NCI-H2107 treated with DMSO at 0.1 percent for 48 hours (cell line): ENCODE measurements around the gene PEX26.
"Not testable (repeated sequence)": the region's sequence is repeated elsewhere in the genome, so short reads cannot be mapped to it uniquely, and the experiment has no call there.

Experiments
- DNase-seq: peaks from one replicate; lab custom pipeline; 2025; ENCODE audit not compliant: unreplicated experiment; lab: John Stamatoyannopoulos, UW

Gene PEX26

DNA sequence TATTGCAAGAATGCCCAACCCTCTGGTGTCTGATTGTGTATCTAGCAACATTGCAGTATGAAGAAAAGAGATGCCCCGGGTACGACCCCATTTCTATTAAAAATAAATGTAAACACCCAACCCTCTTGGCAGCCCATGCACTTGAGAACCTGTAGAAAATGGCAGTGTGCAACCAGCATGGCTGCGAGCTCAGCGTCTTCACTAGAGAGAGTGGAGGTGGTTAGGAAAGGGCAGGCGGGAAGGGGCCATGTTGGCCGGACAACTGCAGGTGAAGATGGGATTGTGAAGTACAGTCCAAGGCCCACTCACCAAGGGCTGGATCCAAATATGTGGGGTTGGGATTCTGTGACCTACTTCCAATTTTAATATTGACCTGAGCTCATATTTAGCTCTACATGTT, 15.9 kb downstream of the PEX26 start:
- DNase-seq, result no peak

DNA sequence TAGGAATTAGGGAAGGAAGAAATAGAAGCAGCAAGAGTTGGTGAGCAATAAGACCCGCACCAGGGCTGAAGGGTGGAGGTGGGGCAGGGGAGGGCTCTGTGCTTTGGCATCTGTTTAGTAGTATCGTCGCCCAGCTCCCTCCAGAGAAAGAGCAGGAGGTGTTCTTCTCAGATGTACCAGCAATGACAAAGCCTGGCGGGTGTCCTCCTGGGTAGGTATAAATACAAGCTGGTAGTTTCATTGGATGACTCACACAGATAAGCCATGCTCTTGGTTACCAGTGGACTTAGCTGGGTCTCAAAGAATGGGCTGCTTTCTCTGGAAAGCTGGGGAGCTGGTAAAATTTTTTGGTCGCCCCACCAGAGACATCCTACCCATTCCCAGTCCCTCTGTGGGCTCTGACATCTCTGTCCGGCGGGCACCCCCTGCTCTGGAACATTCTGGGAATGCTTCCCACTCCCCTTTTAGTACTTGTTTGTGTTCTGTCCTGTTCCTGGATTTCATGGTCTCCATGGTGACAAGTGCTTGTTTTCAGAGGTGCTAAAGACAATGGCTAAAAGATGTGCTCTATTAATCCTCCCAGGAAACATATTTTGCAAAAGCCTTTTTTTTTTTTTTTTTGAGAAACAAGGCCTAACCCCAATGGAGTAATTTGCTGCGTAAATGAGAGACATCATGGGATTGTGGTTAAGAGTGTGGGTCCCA, 17.5 kb downstream of the PEX26 start:
- DNase-seq, result no peak

DNA sequence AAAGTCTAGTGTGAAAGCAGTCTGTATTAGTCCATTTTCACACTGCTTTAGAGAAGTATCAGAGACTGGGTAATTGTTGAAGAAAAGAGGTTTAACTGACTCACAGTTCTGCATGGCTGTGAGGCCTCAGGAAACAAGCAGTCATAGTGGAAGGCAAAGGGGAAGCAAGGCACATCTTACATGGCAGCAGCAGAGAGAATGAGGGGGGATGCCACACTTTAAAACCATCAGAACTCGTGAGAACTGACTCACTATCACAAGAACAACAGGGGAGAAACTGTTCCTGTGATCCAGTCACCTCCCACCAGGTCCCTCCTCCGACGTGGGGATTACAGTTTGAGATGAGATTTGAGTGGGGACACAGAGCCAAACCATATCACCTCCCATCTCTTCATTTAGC, 19.0 kb downstream of the PEX26 start:
- DNase-seq, result no peak

DNA sequence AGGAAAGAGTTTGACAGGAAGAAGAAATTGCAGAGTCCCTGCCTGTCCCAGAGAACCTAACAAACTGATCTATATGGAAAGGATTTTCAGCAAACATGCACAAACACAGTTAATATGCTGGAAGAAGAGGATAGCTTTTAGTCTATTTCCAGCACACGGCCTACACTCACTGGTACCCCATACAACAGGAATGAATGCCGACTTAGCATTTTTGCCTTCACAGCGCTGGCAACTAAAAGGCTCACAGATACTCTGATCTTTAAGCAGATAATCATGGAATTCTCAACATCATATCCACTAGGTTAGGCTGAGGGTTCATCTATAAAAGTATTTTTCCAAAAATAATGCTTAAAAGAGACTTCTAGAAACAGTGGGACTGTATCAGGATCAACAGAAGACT, 23.0 kb downstream of the PEX26 start:
- DNase-seq, result no peak

DNA sequence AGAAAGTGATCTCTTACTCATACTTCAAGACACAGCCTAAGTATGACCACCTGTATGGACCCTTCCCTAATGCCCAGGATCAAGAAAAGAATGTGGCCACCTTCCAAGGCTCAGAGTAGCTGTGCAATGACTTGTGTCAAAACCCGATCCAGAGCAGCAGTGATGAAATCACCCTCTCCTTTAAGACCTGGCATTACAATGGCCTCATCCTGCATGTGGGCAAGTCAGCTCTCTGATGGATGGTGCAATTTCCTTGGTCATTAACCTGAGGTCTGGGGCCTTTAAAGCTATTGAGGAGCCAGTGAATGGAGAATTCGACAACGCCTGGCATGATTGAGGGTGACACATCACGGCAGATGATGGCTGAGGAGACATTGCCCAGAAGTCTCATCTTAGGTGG, 23.7 kb downstream of the PEX26 start:
- no peak for DNase-seq

DNA sequence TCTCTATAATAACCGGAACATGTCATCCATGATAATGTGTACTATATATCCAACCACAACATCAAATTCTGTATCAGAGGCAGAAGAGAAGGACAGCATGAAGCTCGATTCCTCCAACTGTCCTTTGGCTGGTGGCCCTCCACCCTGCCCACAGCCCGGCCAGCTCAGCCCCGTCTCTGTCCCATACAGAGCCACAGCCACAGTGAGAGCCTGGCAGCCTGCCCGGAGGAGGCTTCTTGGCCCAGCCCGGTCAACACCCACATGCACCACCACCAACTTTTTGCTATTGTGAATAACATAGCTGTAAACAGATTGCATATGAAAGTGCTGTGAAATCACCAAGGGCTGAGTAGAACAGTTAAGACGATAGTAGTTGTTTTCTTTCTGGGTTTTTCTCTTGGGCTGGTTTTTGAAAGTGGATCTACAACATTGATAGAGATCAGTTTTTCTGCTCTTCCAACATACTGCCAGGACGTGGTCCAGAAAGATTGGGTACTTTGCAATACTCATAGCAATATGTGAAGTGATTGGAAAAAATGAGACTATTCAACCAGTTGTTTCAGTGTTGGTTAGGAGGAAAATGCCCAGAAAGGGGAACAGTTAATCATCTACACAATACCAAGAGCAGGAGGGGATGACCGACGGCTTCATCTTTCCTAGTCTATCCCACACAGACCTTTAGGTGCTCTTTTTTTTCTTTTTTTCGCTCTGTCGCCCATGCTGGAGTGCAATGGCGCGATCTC, 25.9 kb downstream of the PEX26 start:
- DNase-seq, result no peak

DNA sequence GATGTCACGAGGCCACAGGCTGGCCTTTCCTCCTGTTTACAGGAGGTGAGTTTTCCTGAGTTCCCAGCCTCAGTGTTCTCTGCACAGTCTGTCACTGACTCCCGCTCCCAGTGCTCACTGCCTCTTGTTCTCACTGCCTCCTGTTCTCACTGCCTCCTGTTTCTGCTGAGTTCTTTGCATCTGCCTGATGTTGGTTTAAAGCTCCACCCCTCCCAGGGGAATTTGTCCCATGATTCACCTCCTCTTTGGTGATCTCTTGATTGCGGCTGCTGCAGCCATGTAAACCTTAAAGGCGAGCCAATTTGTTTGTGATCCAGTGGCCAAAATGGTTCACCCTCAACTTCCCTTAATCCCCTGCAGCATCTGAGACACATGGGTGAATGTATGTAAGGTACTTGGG, 26.8 kb downstream of the PEX26 start:
- no peak for DNase-seq

DNA sequence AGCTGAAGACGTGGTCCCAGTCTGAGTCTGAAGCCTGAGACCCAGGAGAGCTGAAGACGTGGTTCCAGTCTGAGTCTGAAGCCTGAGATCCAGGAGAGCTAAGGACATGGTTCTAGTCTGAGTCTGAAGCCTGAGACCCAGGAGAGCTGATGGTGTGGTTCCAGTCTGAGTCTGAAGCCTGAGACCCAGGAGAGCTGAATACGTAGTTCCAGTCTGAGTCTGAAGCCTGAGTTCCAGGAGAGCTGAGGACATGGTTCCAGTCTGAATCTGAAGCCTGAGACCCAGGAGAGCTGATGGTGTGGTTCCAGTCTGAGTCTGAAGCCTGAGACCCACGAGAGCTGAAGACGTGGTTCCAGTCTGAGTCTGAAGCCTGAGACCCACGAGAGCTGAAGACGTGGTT, 28.2 kb downstream of the PEX26 start:
- DNase-seq, result not testable (repeated sequence)

DNA sequence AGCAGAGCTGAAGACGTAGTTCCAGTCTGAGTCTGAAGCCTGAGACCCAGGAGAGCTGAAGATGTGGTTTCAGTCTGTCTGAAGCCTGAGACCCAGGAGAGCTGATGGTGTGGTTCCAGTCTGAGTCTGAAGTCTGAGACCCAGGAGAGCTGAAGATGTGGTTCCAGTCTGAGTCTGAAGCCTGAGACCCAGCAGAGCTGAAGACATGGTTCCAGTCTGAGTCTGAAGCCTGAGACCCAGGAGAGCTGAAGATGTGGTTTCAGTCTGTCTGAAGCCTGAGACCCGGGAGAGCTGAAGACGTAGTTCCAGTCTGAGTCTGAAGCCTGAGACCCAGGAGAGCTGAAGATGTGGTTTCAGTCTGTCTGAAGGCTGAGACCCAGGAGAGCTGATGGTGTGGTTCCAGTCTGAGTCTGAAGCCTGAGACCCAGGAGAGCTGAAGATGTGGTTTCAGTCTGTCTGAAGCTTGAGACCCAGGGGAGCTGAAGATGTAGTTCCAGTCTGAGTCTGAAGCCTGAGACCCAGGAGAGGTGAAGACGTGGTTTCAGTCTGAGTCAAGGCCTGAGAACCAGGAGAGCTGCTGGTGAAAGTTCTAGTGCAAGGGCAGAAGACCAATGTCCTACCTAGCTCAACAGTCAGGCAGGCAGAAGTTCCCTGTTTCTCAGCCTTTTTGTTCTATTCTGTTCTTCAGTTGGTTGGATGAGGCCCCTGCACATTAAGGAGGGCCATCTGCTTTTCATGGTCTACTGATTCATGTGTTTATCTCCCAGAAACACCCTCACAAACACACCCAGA, 29.0 kb downstream of the PEX26 start:
- DNase-seq, result not testable (repeated sequence)

DNA sequence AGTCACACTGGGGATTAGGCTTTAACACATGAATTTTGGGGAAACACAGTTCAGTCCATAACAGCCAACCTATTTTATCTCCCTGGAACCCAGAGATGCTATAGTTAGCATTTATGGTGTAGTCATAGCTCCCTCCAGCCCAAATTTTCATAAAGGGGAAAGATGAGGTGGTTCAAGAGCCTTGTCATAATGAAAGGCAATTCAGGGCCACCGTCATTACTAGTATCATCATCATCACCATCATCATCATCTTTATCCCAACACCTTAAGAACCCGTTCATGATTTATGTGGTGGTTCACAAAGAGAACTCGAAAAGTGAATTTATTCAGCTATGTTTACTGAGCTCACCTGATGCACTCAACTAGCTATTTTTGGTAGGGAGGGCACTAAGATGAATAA, 30.4 kb downstream of the PEX26 start:
- DNase-seq, result no peak

DNA sequence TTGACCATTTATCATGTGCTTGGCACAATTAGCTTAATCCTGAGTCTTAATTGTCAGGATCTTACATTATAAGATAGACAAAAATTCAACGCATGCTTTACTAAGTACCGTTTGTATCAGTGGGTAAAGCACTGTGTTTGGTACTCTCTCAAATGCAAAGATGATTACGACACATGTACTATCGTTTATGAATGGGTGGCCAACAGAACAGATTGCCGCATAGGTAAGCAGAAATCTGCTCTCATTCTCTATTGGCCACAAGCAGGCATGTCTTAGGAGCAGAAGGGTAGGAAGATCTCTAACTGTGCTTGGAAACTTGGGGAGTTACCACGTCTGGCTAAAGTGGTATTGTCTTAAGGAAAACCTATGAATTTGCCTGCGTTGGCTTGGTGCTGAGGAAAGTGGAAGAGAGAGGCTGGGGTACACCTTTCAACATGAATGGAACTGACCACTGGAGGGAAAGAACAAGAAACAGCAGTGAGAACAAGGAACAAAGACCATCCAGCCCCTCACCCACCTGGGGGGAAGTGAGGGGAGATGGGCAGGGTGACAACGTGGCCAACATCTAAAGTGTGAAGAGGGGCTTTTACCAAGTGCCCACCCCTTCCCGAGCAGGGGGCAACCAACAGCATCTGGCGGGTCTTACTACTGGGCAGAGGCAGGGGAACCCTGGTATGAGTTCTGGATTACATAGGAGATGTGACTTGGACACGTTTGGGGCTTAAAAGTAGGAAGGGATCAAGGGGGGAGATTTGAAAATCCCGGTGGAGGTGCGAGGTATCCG, 31.8 kb downstream of the PEX26 start:
- no peak for DNase-seq

DNA sequence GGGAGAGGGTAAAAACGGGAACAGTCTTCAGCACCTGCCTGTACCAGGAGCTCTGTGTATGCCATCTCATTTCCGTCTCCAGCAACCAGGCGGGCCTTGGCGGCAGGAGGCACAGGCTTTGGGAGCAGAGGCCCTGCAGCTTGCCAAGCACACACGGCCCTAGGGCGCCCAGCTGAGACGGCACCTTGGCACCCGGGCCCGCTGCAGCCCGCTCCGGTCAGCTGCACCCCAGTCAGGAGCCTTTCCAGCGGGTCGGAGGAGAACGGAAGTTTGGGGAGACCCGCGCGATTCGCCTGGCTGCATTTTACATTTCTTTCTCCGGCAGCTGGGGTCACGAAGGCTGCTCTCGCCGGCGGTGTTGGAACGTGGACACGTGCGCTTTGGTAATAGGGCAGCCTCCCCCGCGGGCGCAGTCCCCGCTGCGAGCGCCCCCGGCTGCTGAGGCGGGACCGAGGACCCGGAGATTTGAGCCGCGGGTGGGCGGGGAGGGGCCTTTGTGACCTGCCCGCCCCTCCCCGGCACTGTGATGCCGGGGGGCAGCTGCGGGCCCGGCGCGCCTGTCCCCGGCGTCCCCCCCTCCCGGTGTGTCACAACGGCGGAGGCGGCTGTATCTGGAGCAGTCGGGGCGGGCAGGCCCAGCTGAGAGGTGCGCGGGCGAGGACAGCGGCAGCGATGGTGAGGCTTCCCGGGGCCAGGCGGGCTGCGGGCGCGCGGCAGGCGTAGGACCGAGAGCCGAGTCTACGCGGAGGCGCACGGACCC, 32.6 kb downstream of the PEX26 start, which contains the start of gene TUBA8:
TUBA8 (plus strand) TSS at position 616 of the 760 bp plus-strand sequence; CDS start at position 673, 57 bp downstream.
- DNase-seq, result peak; percentile 17

DNA sequence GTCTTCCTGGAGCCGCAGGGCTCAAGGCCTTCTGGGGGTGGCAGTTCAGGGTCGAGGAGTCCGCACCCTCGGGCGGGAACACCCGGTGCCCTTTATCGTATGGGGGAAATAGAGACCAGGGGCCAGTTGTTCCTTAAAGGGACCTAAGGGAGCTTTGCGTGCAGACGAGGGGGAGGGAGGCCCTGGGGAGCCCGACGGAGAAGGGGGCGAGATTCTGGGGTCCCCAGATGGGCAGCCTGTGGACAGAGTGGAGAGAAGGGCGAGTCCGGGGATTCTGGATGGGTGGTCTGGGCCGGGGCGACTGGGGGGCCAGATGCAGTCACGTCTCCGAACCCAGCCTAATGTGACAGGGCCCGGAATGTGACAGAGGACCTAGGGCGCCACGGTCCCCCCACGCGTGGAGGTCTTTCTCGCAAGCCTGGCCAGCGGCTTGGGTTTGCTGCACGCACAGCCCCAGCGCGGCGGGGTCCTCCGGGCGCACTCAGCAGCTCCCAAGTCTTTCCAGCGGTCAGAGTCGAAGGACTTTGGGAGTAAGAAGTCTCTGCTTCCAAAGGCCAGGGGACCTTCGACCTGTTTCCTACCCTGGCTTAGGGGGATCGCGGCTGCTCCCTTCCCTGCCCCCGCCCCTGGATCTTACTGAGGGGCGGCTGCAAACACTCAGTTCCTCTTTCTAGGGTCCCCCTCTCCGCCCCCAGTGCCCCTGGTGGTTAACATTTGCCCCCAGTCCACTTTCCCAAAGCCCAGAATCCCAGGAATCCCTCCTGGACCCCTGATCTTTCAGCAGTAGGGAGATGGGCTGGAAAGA, 33.4 kb downstream of the PEX26 start:
- DNase-seq, result no peak

DNA sequence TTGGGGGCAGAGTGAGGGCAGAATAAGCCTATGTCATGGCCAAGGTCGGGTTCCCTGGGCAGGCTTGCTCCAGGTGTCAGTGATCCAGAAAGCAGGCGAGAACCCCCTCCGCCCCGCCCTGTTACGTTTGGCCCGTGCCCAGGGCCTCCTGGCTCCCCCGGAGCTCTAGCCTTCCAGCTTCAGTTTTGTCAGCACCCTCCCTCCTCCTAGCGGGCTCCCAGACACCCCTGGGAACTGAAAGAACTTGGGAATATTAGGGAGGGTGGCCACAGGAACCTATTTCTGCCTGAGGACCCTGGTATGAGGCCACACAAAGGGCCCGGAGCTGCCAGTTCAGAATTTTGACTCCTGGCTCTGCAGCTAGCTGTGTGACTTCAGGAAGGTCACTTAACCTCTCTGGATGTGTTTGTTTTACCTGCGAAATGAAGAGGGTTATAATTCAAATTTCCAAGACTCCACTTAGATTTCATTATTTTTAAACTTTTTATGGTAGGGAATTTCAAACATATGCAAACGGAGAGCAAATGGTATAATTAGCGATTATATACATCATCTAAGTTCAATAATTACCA, 34.1 kb downstream of the PEX26 start:
- no peak for DNase-seq

DNA sequence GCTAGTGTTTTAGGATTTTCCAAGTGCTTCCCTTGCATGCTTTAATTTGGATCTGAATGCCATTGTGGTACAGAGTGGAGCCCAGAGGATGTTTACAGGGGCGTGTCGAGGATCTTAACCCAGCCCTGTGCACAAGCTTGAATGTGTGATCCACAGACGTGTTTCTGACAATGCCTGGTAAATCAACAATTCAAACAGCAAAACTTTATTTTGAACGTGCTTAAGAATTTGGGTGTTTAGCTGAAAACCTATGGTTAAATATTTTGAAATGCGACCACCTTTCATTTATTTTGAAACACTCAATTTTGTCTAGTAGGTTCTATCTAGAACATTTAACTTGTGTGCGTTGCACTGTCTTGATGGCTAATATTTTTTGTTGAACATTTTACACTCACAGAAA, 34.6 kb downstream of the PEX26 start:
- DNase-seq, result no peak

DNA sequence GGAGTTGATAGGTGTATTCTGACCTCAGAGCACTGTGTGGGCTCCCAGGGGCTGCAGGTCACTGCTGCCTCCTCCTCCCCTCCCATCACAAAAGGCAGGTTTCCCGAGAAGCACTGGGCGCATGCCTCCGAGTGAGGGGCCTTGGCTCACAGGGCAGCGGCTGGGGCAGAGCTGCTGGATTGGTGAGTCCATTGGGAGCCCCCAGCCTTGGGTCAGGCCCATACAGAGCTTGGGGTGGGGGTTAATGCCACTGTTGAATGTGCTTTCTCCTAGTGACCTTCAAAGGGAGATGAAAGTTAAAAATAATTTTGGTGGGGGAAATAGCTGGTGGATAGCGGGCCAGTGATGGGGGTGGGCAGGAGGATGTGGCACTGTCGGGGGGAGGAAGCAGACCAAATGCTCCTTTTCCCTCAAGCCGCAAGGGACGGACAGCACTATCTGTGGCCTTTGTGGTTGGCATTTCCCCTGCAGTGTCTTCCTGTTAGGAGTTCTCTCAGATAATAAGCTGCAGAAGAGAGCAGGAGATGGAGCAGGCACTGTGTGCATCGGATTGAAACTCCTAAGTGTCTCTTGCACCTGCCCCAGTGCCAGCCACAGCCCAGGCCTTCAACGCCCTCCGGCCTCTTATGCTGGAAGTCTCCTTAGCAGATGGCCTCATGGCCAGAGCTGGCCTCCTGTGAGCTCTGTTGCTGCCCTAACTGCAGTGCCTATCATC, 36.0 kb downstream of the PEX26 start:
- no peak for DNase-seq

DNA sequence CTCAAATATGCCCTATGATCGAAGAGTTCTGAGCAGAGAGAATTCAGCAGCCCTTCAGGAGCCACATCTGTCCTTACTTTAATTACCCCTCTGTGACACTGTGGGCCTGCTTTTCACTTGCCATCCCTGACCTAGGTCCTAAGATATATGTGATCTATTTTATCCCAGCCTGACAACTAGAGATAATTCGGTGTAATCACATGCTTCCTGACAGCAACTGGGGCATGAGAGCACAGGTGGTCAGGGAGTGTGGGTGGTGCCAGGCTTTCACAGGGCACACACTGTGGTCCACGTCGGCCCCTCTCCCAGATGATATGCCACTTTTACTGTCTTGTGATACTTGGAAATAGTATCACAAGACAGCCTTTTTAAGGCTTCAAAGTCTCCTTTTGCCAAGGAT, 36.7 kb downstream of the PEX26 start:
- DNase-seq, result no peak

DNA sequence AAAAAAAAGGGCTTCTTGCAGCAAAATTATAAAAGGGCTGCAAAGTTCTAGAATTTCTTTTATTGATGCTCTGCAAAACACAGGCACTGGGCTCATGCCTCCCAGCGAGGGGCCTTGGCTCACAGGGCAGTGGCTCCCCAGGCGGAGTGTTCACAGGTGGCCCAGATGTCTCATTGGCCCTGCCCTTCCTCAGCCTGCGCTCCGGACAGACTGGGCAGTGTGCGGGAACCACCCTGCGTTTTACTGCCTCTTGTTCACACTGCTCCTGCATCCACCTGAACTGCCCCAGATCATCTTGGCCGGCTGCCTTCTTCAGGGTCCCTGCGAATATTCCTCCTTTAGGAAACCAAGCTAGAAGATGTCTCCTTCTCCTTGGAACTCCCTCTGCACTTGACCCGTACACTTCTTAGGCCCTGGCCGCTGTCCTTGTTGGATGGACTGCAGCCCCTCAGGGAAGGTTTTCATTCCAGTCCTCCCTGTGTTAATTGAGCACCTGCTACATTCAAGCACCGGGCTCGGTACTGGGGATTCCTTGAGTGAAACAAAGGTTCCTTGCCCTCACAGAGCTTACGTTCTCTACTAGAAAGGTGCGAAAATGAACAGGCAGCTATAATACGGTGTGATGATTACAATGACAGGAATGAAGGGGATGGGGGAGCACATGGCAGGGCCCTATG, 37.3 kb downstream of the PEX26 start:
- DNase-seq, result no peak
